HCT116 (cell line): ENCODE results near the gene RBM38.

Experiments used
- CEBPB ChIP-seq: IDR thresholded peaks from 2 replicates; pipeline ENCODE4 v1.6.1; 2012; ENCODE audit warnings: low read depth
- EZH2 ChIP-seq: fragments of 200-600 bp; sonication (generic); IDR thresholded peaks from 2 replicates; pipeline ENCODE4 v1.6.1; 2017; ENCODE audit warnings: antibody characterized with exemption, mixed run types
- RAD21 ChIP-seq: IDR thresholded peaks from 2 replicates; pipeline ENCODE4 v1.6.1; 2012; ENCODE audit warnings: low read depth, mild to moderate bottlenecking
- TCF7L2 ChIP-seq: IDR thresholded peaks from 2 replicates; pipeline ENCODE4 v1.7.0; 2011; ENCODE audit warnings: borderline replicate concordance, inconsistent platforms; ENCODE audit not compliant: insufficient read depth, insufficient read length; ENCODE audit errors: extremely low read depth
- TF ChIP-seq, protein P1 (sequence below), 3 experiments: fragments of 200-600 bp in 1 of 3; sonication (generic) in 1 of 3; IDR thresholded peaks in 2 of 3; conservative IDR thresholded peaks in 1 of 3; 2 replicates each; pipeline ENCODE4 v1.5.1; 2012 to 2017; ENCODE audit warnings: low read depth in 2 of 3, low read length in 2 of 3, antibody characterized with exemption in 1 of 3, borderline replicate concordance in 1 of 3, control low read depth in 1 of 3, mild to moderate bottlenecking in 1 of 3, mixed read lengths in 1 of 3, mixed run types in 1 of 3, moderate library complexity in 1 of 3; ENCODE audit not compliant: insufficient read depth in 1 of 3

DNA sequence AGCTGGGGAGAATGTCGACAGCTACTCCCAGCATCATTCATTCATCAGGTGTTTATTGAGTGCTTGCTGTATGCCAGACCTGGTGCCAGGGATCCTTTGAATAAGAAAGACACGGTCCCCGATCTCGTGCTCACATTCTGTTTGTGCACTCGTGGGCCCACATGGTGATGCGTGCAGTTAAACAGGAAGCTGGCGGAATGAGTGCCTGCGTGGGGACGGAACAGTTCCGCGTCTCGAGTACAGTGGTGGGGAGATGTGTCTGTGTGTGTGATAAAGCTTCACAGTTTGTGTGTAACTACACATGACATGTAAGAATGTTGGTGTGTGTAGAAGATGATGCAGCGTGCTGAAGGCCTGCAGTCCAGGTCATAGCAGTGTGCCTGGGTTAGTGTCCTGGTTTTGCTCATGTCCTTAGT is 6.5 kb downstream of the RBM38 start:
- TF ChIP-seq, protein P1, sequence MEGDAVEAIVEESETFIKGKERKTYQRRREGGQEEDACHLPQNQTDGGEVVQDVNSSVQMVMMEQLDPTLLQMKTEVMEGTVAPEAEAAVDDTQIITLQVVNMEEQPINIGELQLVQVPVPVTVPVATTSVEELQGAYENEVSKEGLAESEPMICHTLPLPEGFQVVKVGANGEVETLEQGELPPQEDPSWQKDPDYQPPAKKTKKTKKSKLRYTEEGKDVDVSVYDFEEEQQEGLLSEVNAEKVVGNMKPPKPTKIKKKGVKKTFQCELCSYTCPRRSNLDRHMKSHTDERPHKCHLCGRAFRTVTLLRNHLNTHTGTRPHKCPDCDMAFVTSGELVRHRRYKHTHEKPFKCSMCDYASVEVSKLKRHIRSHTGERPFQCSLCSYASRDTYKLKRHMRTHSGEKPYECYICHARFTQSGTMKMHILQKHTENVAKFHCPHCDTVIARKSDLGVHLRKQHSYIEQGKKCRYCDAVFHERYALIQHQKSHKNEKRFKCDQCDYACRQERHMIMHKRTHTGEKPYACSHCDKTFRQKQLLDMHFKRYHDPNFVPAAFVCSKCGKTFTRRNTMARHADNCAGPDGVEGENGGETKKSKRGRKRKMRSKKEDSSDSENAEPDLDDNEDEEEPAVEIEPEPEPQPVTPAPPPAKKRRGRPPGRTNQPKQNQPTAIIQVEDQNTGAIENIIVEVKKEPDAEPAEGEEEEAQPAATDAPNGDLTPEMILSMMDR (IDR thresholded peaks at IDR 0.05 in 2 of 3, conservative IDR thresholded peaks at IDR 0.05 in 1 of 3; ENCODE audit: borderline replicate concordance in 1 of 3, insufficient read depth in 1 of 3, low read depth in 2 of 3, low read length in 2 of 3) = no peak
- no peak for TF ChIP-seq CEBPB
- no peak for TF ChIP-seq RAD21
- no peak for TF ChIP-seq EZH2
- no peak for TF ChIP-seq TCF7L2
